Measurements from ENCODE around the gene PDE4B. TPM values are rescaled to one million over a fixed set of nuclear protein-coding genes. Genes with fewer than 3 reads are reported as not detected.
"Not testable (repeated sequence)": the region's sequence is repeated elsewhere in the genome, so short reads cannot be mapped to it uniquely, and the experiment has no call there.

The PDE4B gene
- total and polyA plus RNA-seq, 9 donors, result 1.7 to 8.2 (median 5.1) TPM

- Histone ChIP-seq H3K27ac (no peak overlapping the region), H3K4me3 (no peak overlapping the region), H3K36me3 (no peaks in the 10 kb centered on the region), H3K4me1 (ENCODE audit: insufficient read depth) (no peaks in the 10 kb centered on the region), H3K9me3 (no peaks in the 10 kb centered on the region), H3K27me3 (no peaks in the 10 kb centered on the region)
- no peak for TF ChIP-seq POLR2A (IDR thresholded peaks at IDR 0.05)
- TF ChIP-seq EP300 (IDR thresholded peaks at IDR 0.05), result no peak
- TF ChIP-seq CTCF (IDR thresholded peaks at IDR 0.05), result no peak
- DNase-seq, result no peak
- intact Hi-C loops (cut with DNase I), result no loop called here
- WGBS, 3 donors, result 78 to 88% (median 84%) methylated on average over 1 of the region's 1 CpG
Observed at GRCh38 chr1:65866439-65866838, 73.7 kb downstream of the PDE4B start.

DNA sequence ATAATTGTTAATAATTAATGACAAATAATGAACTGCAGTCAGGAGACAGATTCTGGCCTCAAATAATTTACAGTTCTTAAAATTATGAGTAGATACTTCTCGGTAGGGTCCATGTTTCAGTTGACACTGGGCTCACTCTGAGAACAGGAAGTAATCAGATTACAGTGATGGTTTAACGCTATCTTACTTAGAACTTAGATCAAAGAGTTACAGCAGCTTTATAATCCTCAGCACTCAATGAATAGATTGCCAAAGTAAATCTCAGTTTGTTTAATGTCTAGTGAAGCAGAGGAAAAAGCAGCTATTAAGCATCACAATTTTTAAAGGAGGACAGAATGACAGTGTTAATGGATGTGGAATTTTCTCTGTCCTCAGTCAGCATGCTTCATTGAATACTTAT, 79.6 kb downstream of the PDE4B start:
- 39 to 53% (median 45%) methylated on average over 2 of the region's 2 CpGs for WGBS, 3 donors
- Histone ChIP-seq H3K9me3 (no peaks in the 10 kb centered on the region), H3K4me1 (ENCODE audit: insufficient read depth) (no peaks in the 10 kb centered on the region), H3K36me3 (no peaks in the 10 kb centered on the region), H3K27ac (no peak overlapping the region), H3K27me3 (no peaks in the 10 kb centered on the region), H3K4me3 (no peak overlapping the region)
- TF ChIP-seq EP300 (IDR thresholded peaks at IDR 0.05) (no peak), CTCF (IDR thresholded peaks at IDR 0.05) (no peak), POLR2A (IDR thresholded peaks at IDR 0.05) (no peak)
- no peak for DNase-seq
- intact Hi-C loops (cut with DNase I), result no loop called here

DNA sequence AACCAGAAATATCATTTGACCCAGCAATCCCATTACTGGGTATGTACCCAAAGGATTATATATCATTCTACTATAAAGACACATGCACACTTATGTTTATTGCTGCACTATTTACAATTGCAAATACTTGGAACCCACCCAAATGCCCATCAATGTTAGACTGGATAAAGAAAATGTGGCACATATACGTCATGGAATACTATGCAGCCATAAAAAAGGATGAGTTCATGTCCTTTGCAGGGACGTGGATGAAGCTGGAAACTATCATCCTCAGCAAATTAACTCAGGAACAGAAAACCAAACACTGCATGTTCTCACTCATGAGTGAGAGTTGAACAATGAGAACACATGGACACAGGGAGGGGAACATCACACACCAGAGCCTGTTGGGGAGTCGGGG, 85.6 kb downstream of the PDE4B start:
- WGBS, 3 donors, result 75 to 86% (median 82%) methylated on average over 3 of the region's 3 CpGs

DNA sequence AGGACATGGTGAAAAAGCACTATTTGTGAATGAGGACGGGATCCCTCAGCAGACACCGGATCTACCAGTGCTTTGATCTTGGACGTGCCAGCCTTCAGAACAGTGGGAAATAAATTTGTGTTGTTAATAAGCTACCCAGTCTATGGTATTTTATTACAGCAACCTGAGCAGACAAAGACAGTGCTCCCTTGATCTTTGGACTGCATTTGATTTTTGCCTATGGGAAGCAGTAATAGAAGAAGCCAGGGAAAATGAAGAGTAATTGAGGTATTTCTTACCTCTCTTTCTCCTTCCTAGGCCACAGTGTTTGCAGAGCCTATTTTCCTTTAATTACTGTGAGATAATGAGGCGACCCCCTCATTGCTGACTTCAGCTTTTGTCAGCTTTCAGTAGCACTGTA, 87.9 kb downstream of the PDE4B start:
- no peaks in the 10 kb centered on the region for H3K27me3 ChIP-seq
- H3K4me3 ChIP-seq, result no peak overlapping the region
- 49 to 64% (median 63%) methylated on average over 4 of the region's 4 CpGs for WGBS, 3 donors
- no peak overlapping the region for H3K27ac ChIP-seq
- no peaks in the 10 kb centered on the region for H3K9me3 ChIP-seq
- no peak for TF ChIP-seq CTCF (IDR thresholded peaks at IDR 0.05)
- TF ChIP-seq EP300 (IDR thresholded peaks at IDR 0.05), result no peak
- no peak for TF ChIP-seq POLR2A (IDR thresholded peaks at IDR 0.05)
- intact Hi-C loops (cut with DNase I), result no loop called here
- no peak for DNase-seq
- no peaks in the 10 kb centered on the region for H3K36me3 ChIP-seq
- no peaks in the 10 kb centered on the region for H3K4me1 ChIP-seq (ENCODE audit: insufficient read depth)

More for the DNA sequence above, 85.6 kb downstream of the PDE4B start:
- H3K4me1 ChIP-seq (ENCODE audit: insufficient read depth); H3K36me3 ChIP-seq; H3K27me3 ChIP-seq; DNase-seq; H3K27ac ChIP-seq; intact Hi-C loops (cut with DNase I); H3K9me3 ChIP-seq; H3K4me3 ChIP-seq: not testable (repeated sequence)

GRCh38 chr1:65881067-65881594, 88.4 kb downstream of the PDE4B start:
- Histone ChIP-seq H3K9me3 (no peaks in the 10 kb centered on the region), H3K4me3 (no peak overlapping the region), H3K4me1 (ENCODE audit: insufficient read depth) (no peaks in the 10 kb centered on the region), H3K27me3 (no peaks in the 10 kb centered on the region), H3K36me3 (no peaks in the 10 kb centered on the region), H3K27ac (no peak overlapping the region)
- WGBS, 3 donors, result 33 to 48% (median 46%) methylated on average over 2 of the region's 2 CpGs
- DNase-seq, result no peak
- TF ChIP-seq POLR2A (IDR thresholded peaks at IDR 0.05) (no peak), EP300 (IDR thresholded peaks at IDR 0.05) (no peak), CTCF (IDR thresholded peaks at IDR 0.05) (no peak)
- intact Hi-C loops (cut with DNase I), result no loop called here
